GM21619 (cell line): ENCODE measurements around the gene SLC6A6.

Source experiments
- ATAC-seq: cut with Tn5 transposase; IDR thresholded peaks from one replicate; pipeline ENCODE4 v1.9.1; 2021; ENCODE audit not compliant: unreplicated experiment

SLC6A6 gene

DNA sequence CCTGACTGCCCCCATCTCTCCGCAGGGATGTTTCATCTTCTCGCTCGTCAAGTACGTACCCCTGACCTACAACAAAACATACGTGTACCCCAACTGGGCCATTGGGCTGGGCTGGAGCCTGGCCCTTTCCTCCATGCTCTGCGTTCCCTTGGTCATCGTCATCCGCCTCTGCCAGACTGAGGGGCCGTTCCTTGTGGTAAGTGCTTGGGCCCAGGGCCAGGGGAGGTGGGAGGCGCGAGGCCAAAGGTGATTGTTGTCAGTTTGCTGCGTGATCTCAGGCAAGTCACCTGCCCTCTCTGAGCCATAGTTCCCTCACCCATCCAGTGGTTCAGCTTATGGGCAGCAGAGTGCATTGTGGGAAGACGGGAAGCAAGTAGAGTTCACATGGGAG, 79.2 kb downstream of the SLC6A6 start:
- no peak for ATAC-seq

DNA sequence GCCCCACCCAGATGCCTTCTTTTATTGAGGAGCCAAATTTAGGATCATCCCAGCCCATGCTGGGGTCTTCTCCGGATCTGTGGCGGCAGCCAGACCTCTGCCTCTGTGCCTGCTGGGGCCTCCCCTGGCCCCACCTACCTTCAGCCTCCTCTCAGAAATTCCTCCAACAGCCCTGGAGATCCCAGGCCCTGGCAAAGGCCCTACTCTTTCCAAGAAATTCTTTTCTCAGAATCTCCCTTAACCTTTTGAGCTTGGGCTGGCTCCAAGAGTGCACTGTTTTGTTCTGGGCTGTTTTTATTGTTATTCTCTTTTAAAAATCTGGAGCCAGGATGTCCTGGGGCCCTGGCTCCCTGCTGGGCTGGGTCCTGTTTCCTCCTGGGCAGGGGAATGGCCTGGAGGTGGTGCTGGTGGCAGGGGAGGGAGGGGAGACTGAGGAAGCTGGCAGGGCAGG, 79.9 kb downstream of the SLC6A6 start:
- ATAC-seq, result no peak

DNA sequence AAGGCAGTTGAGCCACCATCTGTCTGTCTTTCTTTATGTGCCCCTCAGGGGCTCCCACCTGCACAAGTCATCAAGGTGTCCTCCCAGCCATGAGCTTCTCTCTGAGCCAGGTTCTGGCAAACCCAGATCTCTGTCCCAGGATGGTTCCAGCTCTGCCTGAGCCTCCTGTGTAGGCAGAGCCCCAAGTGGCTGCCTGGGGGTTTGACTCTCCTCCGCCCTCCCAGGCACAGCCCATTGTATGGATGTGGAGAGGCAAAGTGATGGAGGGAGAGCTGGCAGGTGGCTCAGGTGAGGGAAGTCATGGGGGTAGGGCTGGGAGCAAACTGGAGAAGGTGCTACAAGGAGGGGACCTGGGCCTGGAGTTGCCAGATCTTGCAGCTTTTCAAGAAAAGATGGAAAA, 80.9 kb downstream of the SLC6A6 start:
- no peak for ATAC-seq

DNA sequence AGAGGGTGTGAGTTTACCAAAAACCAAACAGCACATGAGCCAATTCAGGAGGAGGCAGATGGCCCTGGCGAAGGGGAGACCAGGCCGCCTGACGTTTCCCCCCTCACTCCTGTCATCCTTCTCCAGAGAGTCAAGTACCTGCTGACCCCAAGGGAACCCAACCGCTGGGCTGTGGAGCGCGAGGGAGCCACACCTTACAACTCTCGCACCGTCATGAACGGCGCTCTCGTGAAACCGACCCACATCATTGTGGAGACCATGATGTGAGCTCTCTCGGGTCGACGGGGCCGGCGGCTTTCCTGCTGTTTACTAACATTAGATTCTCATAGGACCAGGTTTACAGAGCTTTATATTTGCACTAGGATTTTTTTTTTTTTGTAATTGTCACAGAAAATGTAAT, 82.3 kb downstream of the SLC6A6 start:
- ATAC-seq, result no peak

DNA sequence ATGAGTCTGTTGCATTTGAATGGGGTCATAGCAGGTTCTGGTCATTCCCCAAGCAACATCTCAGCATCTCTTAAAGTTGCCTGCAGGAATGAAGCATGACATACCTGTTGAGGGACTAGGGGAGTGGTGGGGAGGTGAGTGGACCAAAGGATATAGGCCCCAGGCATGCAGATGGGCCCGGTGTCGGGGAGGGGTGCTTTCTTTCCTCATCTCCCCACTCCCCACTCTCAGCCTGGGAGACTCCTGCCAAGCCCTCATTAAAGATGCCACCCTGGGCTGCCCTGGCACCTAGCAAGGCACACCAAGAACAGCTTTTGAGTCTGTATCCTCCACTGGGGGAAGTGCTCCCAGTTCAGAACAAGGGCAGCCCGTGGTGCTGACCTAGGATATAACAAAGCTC, 83.6 kb downstream of the SLC6A6 start:
- ATAC-seq, result no peak

DNA sequence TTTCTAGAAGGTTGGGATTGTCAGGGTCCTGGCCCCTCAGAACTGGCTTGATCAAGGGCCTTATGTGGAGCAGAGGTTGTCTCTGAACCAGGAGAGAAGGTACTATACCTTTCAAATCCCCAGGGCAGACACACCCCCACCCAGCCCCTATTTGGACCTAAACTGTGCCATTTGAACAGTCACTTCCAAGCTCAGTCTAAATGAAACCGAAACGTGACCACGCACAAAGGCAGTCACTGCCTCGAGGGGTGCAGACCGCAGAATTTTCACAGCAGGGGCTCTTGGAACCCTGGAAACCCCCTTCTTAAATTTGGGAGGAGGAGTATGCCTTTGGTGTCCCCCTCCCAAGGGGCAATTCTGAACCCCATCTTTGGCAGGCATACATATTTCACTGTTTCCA, 84.1 kb downstream of the SLC6A6 start:
- ATAC-seq, result no peak

DNA sequence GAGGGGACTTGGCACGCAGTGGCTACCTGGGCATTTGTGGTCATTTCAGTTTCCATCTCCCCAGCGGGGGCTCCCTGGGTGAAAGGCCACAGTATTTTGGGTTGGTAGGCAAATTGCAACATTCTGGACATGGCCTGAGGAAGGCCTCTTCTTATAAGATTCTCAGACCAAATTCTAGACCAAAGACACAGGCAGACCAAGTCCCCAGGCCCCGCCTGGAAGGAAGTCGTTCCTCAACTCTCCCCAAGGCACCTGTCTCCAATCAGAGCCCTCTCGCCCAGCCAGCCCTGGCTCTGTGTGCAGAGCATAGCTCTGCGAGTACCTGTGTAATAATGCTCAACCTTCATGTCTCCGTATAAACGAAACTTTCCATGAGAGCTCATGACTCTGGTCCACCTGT, 84.7 kb downstream of the SLC6A6 start:
- ATAC-seq, result no peak

DNA sequence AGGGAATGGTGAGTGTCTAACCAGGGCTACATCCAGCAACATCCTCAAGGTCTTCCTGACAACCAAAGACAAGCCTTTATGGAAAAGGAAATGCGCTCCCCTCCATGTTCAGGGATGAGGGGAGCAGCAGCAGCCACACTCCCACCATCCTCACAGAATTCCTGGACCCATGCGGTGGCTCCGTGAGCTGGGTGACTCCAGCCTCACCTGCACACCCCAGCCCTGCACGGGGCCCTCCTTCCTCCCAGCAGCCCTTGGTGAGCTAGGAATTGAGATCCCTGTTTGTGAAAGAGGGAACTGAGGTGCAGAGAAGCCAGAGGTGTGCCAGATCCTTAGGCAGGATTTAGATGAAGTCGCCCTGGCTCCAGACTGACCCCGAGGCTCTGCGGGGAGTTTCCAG, 85.4 kb downstream of the SLC6A6 start:
- no peak for ATAC-seq

DNA sequence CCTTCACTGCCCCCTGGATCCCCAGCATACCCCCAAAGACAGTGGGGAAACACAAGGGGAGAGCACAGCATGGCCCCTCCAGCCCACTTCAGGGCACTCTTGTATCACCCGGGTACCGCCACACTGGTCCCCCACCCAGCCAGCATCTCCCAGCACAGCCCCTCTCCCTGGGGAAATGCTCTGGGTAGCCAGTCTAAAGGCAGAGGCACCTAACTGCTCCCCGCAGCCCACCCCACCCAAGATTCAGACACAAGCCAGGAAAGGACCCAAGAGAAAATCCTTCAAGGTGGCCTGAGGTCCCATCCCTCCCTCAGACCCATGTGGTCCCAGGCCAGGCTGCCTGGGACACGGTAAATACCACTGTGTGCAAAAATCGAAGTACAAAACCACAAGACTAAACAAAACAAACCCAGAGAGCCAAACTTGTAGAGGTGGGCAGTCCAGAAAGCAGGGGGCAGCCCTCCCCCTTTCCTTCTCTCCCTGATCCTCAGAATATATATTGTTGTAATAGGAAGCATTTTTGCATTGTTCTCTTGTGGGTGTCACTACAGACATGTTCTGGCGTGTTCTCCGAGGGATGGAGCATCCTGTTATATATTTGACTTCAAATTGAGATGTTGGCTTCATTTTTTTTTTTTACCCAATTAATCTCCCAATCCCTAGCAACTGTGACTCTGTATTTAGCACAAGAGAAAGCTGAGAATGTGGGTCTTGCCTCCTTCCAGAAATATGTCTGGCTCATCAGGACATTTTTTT, 86.1 kb downstream of the SLC6A6 start:
- ATAC-seq, result no peak

DNA sequence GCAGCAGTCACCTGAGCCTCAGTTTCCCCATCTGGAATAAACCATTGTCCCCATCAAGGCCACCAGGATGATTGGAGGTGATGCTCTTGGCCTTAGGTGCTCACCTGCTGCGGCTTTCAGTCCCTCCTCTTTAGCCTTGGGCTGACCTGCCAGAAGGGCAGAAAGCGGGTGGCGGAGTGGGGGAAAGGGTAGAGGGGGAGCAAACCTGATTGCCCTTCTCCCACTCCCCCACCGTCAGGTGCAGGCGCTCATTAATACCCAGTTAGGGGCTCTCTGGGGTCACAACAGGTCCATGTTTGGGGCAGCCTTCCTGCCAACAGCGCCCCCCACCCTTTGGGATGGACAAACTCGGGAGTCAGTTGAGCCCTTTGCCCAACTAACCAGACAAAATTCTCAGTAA, 87.2 kb downstream of the SLC6A6 start:
- no peak for ATAC-seq

DNA sequence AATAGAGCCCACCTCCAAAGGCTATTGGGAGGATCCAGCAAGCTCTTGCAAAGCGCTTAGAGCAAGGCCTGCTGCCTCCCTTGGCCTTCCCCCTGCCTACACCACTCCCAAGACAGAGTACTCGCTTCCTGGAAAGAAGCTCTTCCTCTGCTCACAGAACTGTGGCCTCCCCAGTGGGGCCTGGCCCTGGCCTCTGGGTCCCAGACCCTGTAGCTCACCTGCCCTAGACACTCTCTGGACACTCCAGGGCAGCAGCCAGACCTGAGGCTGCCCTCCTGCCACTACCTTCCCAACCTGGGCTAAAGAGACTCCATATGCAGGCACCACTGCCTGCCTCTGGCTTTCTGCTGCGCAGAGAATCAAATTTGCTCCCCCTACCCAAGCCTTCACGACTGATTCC, 87.8 kb downstream of the SLC6A6 start:
- no peak for ATAC-seq

DNA sequence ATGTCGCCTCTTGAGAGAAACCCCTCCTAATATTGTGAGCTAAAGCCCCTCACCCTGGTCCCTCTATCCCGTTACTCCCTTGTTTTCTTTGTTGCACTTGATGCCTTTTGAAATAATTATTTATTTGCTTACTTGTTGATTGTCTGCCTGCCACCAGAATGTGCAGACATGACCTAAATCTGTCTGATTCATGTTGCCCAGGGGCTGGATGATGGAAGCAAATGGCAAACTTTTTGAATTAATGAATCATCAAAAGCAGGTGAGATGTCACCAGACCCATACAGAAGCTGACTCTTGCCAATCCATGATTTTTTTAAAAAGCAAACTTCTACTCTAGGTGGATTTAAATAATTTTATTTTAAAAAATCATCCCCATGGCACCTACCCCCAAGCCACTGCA, 88.4 kb downstream of the SLC6A6 start:
- ATAC-seq, result no peak

DNA sequence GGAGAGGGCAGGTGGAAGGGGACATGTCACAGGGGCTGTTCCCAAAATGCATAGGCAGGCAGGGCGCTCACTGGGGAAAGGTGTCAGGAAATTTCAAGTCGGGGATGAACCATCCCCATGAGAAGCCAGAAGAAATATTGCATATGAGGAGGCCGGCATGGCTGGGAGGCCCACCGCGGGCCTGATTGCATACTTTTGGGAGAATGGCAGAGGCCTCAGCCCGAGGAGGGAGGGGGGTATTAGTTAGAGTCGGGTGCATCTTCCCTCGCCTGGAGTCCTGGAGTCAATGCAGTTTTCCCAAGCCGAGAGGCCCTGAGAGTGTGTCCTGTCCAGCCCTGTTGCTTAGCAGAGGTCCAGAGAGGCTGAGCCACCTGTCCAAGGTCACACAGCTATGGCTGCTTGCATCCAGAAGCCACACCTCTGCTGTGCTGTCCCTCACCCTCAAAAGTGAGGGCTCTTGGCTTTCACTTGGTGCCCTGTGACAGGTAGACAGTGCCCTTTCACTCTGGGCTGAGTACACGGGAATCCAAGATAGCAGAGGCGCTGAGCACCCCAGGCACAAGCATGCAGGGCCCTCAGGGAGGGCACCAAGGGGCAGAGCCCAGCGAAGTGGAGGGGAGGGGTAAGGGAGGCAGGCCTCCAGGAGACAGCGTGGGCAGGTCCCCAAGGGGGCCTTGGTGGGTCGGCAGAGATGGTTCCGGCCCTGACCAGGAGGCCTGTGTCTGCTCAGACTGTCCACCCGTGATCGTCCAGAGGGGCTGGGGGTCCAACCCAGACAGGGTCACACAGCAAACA, 89.2 kb downstream of the SLC6A6 start:
- no peak for ATAC-seq

DNA sequence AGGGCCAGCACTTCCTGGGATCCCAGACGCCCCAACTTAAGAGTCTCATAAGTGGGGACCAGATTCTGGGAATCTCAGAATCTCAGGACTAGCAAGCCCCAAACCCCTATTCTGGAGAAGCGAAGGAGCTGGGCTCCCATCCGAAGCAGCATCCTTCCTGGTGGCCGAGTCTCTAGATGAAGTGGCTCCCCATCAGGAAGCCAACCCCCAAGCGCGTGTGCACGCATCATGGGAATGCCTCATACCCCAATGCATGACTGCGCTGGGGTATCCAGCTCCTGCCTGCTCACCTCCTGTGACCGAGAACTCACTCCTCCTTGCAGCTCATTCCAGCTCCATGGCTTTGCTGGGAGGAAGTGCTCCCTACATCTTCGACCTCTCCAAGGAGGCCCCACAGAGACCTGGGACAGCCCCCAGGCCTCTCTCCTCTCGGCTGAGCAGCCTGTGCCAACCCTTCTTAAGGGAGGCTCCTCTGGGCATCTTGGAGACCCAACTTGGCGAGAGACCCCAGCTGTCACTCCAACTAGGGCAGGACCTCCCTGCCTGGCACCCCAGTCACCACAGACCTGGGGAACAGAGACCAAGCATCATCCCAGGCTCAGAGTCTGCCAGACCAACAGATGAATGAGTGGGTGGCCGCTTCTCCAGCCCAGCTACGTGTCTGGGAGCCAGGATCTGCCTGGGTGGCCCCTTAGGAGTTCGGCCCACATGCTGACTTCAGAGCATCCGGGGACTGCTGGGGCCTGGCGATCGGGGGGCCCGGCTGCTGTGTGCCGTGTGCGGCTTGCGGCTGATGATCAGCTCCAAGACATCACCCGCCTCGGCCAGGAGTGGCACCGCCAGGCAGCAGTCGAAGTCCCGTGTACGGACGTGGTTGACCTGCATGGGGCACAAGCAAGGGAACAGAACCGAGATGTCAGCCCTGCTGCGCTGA, 90.8 kb downstream of the SLC6A6 start:
- ATAC-seq, result no peak

DNA sequence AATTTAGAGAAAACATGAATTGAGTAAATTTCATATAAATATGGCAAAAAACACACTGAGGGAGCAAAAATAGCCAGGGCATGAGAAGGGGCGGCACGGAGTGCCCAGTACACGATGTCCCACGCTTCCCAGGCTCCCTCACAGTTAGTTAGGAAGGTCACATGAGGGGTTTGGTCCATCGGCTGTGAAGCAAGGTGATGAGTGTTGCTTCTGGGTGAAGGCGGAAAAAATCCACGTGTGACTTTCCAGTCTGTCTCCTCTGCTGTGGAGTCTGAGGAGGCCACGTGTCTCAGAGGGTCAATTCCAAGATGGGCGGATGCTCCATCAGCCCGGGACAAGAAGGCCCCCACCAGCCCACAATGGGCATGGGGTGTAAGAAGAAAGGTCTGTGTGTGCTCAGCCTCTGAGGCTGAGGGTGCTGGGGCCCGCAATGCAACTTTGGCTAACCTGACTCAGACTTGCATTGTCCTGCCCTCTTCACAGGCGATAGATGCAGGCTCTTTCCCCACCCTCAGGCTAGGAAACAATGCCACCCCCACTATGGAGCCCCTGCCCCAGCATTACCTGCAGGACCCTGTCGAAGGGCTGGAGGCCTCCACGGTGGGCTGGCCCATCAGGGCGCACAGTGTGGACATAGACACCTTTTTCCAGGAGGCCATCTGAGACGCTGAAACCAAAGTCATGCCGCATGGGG, 92.0 kb downstream of the SLC6A6 start:
- no peak for ATAC-seq

DNA sequence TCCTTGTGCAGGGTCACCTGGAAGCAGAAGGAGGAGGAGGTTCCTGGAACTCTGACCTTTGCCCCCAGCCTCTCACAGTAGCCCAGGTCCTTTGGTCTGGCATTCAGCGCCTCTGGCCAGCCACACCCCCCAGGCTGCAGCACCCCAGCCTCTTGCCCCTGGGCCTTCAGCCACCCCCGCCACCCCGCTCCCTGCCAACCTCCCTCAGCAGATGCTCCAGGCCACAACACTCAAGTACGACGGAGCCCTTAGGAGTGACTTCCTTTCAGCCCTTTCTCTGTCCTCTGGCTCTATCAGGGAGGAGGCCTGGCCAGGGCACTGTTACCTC, 92.5 kb downstream of the SLC6A6 start:
- no peak for ATAC-seq

DNA sequence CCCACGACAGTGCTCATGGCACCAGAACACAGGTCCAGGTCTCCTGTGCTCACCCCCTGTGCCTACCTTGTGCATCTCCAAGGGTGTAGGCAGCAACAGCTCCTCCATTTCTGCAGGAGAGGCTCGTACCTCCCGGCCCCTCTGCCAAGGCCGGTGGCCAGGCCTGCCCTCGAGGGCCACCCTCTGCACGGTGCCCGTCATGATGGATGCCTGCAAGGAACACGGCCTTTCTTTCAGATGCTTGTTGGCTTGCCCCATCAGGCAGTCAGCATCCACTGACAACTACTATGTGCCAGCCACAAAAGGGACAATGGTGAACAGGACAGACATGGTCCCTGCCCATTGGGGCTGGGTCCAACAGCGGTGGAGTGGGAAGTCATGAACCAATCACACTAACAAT, 93.9 kb downstream of the SLC6A6 start:
- ATAC-seq, result no peak

DNA sequence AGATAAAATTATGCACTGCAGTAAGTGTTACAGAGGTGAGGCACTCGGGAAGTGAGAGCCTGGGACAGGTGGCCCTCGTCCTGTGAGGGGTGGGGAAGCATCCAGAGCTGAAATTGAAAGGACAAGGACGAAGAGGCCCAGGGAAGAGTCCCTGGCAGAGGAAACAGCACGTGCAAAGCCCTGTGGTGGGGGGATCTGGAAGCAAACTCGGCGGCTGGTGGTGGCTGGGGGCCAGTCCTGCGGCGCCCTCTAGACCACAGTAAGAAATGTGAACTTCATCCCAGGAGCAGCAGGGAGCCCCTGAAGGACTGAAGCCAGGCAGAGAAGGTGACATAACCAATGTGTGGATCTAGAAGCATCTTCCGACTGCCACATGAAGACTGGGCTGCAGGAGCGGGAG, 94.9 kb downstream of the SLC6A6 start:
- ATAC-seq, result no peak

DNA sequence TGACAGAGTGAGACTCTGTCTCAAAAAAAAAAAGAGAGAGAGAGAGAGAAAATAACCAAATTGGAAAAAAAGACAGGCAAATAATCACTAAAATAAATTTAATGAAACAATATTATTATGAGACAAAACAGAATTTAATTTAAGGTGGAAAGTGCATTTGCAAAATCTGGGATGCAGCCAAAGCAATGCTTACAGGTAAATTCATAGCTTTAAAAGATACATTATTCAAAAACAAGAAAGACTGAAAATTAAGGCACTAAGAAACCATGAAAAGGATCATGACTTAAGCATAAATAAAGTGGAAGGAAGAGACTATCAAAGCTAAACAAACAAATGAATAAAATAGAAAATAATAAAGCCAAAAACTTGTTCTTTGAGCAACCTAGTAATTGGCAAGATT, 100.1 kb downstream of the SLC6A6 start:
- no peak for ATAC-seq

DNA sequence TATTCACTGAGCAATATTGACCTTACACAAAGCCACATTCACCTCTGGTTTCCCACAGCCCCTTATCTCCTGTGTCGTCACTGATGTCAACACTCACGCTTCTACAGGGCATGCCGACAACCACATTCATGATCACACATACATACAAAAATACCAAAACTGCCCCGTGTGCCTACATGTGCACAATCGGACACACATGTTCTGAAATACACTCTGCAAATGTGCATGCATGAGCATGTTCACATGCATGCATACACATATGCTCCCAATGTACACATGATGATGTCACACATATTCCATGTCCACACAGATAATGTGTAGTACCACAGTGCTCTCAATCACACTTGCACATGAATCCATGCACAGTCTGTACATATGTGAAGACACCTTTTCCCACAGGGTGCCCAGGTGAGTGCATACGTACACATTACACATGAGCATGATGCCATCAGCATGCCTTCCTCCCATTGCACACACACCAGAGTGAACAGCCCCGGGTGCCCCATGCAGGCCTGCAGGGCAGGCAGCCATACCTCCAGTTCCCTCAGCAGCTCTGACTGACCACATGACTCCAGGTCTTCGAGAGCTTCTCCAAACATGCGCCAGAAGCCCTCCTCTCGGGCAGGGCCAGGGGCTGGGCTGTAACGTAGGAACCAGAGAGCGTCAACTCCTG, 100.8 kb downstream of the SLC6A6 start:
- ATAC-seq, result no peak

DNA sequence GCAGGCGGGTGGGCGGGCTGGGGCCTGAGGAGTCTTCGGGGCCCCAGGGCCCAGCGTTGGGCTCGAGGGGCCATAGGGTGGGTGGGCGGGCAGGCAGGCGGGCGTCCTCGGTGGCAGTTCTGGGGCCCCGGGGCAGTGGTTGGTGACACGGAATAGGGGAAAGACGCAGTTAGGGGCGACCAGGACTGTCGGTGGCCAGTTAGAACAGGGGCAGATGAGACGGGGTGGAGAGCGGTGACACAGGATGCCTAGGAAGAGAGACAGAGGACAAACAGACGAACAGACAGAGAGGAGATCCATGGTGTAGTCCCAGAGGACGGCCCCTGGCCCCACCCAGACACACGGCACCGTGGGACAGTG, 101.3 kb downstream of the SLC6A6 start:
- ATAC-seq, result no peak
